GM03348 (cell line): ENCODE data around the gene MLPH.
"Not testable (repeated sequence)": the region's sequence is repeated elsewhere in the genome, so short reads cannot be mapped to it uniquely, and the experiment has no call there.

ENCODE experiments used
- DNase-seq: peaks from one replicate; pipeline ENCODE4 v3.0.0; 2012; ENCODE audit warnings: low spot score

The MLPH gene

GRCh38 chr2:237458519-237458918 is 28.5 kb upstream of the MLPH start:
- no peak for DNase-seq

- no peak for DNase-seq
These were observed 27.8 kb upstream of the MLPH start for GRCh38 chr2:237459226-237459625.

- peak; percentile 74 for DNase-seq
These were observed 27.3 kb upstream of the MLPH start for GRCh38 chr2:237459741-237460174.

- DNase-seq = no peak
These were observed 22.2 kb upstream of the MLPH start for GRCh38 chr2:237464757-237465391.

- DNase-seq = peak; percentile 84
These were observed 21.4 kb upstream of the MLPH start for GRCh38 chr2:237465515-237466148.

- DNase-seq = no peak
These were observed 20.8 kb upstream of the MLPH start for GRCh38 chr2:237466211-237466610.

GRCh38 chr2:237467447-237468179 is 19.4 kb upstream of the MLPH start:
- DNase-seq = no peak

- DNase-seq = not testable (repeated sequence)
These were observed 17.6 kb upstream of the MLPH start for GRCh38 chr2:237469410-237469809.

- DNase-seq = no peak
These were observed 17.2 kb upstream of the MLPH start for GRCh38 chr2:237469849-237470248.

- no peak for DNase-seq
These were observed 16.1 kb upstream of the MLPH start for GRCh38 chr2:237470914-237471313.

GRCh38 chr2:237471438-237472186 is 15.4 kb upstream of the MLPH start:
- no peak for DNase-seq

- no peak for DNase-seq
These were observed 14.8 kb upstream of the MLPH start for GRCh38 chr2:237472187-237472712.

- DNase-seq = no peak
These were observed 13.9 kb upstream of the MLPH start for GRCh38 chr2:237472909-237473877.

GRCh38 chr2:237473878-237474441 is 13.1 kb upstream of the MLPH start:
- peak; percentile 64 for DNase-seq

- no peak for DNase-seq
These were observed 12.6 kb upstream of the MLPH start for GRCh38 chr2:237474442-237474911.

GRCh38 chr2:237474931-237475703 is 11.9 kb upstream of the MLPH start:
- DNase-seq = peak; percentile 96

- peak; percentile 55 for DNase-seq
These were observed 11.3 kb upstream of the MLPH start for GRCh38 chr2:237475704-237476141.

- no peak for DNase-seq
These were observed 9.0 kb upstream of the MLPH start for GRCh38 chr2:237478095-237478494.

GRCh38 chr2:237478979-237479378 is 8.1 kb upstream of the MLPH start:
- no peak for DNase-seq

- DNase-seq = no peak
These were observed 7.3 kb upstream of the MLPH start for GRCh38 chr2:237479747-237480146.
